Activated CD4-positive, CD25-positive, alpha-beta regulatory T cell (primary cell): Measurements from ENCODE around the gene FIS1.

Experiments used
- DNase-seq, 4 experiments: peaks; one replicate each; lab custom pipeline; 2025; lab: John Stamatoyannopoulos, UW

The FIS1 gene

GRCh38 chr7:101234636-101235035 lies 10.2 kb downstream of the FIS1 start:
- no peak for DNase-seq

GRCh38 chr7:101233907-101234547 lies 10.9 kb downstream of the FIS1 start:
- DNase-seq = no peak

DNA sequence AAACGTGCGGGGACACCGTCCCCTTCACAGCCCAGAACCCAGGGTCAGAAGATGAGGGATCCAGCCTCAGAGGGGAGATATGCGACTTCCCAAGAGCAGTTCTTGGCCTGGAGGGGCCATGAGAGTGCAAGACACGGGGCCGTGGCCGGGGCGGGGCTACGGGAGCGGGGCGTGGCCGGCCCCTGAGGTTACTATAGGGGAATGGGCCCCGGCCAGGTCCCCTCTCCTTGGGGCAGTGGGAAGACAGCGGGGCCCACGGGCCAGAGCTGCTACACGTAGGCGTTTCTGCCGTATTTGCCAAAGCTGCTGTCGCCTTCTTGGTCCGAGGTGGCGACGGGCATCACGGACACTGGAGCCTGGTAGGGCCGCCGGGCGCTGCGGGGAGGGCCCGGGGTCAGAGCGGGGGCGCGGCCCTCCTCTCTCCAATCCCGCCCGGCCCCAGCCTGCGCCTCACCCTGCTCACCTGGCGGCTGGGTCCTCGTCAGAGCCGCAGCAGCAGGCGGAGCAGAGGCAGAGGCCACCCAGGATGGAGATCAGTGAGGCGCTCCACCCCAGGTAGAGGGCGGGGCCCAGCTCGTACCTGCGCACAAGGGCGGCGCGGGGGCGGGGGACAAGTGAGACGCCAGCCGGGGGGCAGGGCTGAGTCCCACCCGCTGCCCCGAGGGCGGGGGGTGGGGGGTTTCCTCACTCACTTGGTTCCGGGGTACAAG lies 12.6 kb downstream of the FIS1 start:
- DNase-seq = no peak

- DNase-seq = no peak
Observed at GRCh38 chr7:101231644-101232043, 13.2 kb downstream of the FIS1 start.

- DNase-seq = no peak
Observed at GRCh38 chr7:101226721-101227120, 18.2 kb downstream of the FIS1 start.

- DNase-seq = no peak
Observed at GRCh38 chr7:101225650-101226049, 19.2 kb downstream of the FIS1 start.

DNA sequence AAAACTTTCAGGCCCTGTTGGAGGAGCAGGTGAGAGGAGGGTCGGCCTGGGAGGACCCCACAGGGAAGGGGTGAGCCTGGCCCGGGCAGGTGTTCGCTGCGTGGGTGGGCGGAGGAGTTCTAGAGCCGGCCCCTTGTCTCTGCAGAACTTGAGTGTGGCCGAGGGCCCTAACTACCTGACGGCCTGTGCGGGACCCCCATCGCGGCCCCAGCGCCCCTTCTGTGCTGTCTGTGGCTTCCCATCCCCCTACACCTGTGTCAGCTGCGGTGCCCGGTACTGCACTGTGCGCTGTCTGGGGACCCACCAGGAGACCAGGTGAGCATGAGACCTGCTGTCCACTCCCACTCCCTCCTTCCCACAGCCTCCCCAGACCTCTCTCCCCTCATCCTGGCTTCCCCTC lies 21.4 kb downstream of the FIS1 start:
- no peak for DNase-seq

DNA sequence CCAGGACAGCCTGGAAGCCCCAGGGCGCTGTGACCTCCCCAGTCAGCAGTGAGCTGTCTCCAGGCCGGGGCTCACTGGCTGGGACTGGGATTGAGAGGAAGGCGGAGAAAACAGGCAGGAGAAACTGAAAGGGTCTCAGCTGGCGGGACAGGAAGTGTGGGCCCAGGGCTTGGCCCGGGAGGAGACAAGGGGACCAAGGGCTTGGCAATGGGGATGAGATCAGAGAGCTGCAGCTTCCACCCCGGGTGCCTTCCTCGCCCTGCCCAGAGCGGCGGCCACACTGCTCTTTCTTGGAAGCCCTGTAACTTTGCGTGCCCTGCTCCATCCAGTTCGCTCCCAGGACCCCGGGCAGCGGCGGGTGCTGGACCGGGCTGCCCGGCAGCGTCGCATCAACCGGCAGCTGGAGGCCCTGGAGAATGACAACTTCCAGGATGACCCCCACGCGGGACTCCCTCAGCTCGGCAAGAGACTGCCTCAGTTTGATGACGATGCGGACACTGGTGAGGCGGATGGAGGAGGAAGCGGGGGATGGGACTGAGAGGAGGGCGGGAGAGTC lies 22.5 kb downstream of the FIS1 start:
- no peak for DNase-seq

DNA sequence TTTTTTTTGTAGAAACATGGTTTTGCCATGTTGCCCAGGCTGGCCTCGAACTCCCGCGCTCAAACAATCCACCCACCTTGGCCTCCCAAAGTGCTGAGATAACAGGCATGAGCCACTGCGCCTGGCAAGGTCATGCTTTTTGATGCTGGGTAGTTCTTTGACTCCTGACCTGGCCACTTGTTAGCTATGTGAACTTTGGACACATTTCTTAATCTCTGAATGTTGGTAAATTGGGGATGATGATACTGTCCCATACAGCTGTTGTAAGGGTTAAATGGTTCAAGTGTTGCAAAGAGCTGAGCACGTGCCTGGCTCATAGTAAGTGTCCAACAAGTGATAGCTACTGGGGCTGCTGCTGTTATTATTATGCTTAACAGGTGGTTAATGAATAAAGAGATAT lies 24.6 kb downstream of the FIS1 start:
- DNase-seq = no peak

- DNase-seq = no peak
Observed at GRCh38 chr7:101218236-101219125, 26.4 kb downstream of the FIS1 start.

GRCh38 chr7:101217388-101218235 lies 27.3 kb downstream of the FIS1 start, which contains the start of the genes PLOD3 and ZNHIT1:
TSS of gene PLOD3 (minus strand) at chr7:101217581. CDS start at chr7:101217274, 307 bp downstream.
TSS of gene ZNHIT1 (plus strand) at chr7:101218165. CDS start at chr7:101218196, 31 bp downstream.
- peak; percentile 86 to 92 (median 88) for DNase-seq

DNA sequence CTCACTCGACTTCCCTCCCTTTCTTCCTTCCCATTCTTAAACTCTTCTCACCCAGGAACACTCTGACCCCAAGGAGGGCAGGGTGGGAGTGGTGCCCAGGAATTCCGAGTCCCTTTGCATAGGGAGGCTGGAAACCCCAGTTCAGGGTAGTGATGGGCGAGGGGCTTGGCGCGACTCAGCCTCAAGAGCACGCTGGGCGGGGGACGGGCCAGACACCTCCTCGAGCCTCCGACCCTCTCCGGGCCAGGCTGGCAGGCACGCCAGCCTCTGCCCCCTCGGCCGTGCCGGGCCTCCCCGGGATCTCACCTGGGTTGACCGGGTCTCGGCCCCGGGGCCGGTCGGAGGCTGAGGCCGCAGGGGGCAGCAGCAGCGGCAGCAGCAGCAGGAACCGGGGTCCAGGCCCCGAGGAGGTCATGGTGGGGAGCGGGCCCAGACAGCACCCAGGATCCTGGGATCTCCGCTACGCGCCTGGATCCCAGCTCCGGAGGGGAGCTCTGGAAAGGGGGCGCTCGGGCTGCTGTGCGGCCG lies 28.0 kb downstream of the FIS1 start:
- no peak for DNase-seq

DNA sequence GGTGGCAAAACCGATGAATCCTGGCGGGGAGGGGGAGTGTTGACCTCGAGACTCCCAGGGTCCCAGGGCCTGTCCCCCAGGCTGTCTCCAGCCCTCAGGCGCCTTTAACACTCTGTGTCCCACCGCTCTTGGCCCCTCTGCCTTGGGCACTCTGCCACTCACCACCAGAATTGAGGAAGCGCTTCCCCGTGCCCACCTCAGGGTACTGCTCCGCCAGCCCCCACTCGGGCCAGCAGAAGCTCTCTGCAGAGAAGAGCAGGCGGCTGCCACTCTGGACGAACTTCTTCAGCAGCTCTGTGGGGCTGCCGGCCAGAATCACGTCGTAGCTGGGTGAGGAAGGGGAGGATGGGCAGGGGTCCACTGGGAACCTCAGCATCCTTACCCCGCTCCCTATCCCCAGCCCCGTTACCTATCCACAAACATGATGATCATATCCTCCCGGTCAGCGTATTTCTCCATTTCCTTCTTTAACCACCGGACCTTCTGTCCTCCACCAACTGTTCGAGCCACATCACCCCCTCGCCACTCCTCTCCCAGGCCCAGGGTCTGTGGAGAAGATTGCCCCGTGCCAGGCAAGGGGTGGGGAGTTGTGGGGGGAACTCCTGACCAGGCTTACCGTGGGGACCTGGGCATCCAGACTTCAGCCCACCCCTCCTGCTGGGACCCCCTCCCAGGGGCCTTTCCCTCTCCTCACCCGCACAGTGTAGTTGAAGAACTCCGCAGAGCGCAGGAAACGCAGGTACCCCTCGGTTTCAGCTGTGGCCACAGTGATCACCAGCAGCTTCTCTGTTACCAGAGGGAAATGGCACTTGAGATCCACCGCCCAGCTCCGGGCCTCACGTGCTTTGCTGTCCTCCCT lies 28.7 kb downstream of the FIS1 start:
- DNase-seq = no peak

DNA sequence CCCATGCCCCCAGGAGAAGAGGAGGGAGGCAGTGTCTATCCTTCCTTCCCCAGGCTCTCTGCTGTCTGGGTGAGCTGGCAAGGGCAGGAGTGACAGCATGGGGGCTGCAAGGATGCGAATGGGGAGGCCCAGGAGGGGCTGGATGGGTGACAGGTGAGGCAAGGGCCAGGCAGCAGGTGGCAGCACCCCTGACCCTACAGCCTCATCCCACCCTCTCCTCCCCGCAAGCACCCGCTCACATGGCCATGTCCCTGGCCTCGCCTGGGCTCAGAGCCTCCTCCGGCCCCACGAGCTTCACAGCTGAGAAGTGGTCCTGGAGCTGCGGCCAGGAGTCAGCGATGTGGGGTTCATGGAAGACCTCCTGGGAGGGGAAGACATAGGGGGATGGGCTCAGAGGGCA lies 32.9 kb downstream of the FIS1 start:
- no peak for DNase-seq

DNA sequence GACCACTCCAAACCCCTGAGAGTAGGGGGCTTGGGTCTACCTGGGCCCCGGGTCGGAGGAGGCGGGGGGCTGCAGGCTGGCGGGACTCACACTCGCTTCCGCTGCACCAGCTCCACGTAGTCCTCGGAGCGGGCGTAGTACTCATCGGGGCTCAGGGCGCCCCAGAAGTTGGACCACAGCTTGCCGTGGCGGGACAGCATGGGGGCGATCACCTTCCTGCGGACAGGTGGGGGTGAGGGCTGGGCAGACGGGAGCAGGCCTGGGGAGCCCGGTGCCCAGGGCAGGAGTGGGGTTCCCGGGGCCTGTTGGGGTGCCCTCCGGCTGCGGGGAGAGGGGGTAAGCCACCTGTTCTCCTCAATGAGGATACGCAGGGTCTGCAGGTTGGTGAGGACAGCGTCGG lies 33.4 kb downstream of the FIS1 start:
- DNase-seq = no peak

DNA sequence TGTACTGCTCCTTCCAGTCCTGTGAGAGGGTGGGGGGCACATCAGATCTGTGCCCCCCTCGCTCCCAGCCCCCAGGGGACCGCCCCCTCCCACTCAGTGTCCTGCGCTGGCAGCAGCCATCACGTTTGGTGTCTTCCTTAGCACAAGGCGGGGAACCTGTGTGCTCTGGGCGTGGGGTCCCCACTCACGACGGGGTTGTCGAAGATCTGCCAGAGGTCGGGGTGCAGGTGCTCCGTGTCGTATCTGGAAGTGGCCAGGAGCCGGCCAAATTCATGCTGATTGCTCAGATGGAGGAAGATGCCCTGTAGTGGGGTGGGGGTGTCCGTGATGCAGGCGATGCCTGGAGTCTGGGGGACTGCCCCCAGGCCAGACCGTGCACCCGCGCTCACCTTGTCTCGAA lies 34.7 kb downstream of the FIS1 start:
- no peak for DNase-seq

- DNase-seq = no peak
Observed at GRCh38 chr7:101208794-101209193, 36.1 kb downstream of the FIS1 start.

DNA sequence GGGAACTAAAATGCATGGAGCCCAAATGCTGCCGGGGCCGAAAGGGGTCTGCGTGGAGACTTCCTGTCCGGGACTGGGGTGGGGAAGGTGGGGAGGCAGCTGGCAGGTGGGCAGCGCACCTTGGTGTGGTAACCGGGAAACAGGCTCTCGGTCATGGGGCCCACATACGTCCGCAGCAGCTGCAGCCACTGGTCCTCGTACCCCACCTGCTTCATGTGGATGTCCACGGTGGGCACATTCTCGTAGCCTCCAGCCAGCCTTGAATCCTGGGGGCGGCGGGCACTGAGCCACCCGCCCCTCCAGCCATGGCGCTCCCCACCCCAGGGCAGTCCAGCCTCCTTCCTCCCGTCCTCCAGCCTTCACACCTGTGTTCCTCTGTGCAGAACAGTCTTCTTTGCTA lies 37.4 kb downstream of the FIS1 start:
- no peak for DNase-seq

- DNase-seq = no peak
Observed at GRCh38 chr7:101206665-101207042, 38.2 kb downstream of the FIS1 start.
